ENCODE data around the gene NRL. TPM values are rescaled to one million over a fixed set of nuclear protein-coding genes. Genes with fewer than 3 reads are reported as not detected.
"Not testable (repeated sequence)": the region's sequence is repeated elsewhere in the genome, so short reads cannot be mapped to it uniquely, and the experiment has no call there.

Gene NRL
- total RNA-seq, 1 experiment from 2014 or later = 2.3 TPM

DNA sequence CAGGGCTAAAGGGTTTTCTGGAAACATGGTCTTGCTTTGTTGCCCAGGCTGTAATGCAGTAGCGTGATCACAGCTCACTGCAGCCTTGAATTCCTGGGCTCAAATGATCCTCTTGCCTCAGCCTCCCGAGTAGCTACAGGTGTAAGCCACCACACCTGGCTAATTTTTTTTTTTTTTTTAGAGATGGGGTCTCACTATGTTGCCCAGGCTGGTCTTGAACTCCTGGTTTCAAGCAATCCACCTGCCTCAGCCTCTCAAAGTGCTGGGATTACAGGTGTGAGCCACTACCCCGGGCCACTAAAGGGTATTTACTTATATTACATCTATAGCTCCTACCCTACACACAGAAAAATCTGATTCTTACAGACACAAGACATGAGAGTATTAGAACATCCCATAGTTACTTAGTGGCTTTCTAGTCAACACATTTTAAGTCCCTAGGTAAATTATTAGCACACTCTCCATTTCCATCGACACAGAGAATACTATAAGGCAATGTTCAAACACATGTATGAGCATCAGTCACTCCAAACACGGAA lies 6.3 kb downstream of the NRL start:
- Histone ChIP-seq H3K27me3 (ENCODE audit: insufficient read depth, low read depth) (no peaks in the 10 kb centered on the region), H3K4me2 (no peak overlapping the region), H3K27ac (no peak overlapping the region), H3K36me3 (ENCODE audit: low read depth) (no peaks in the 10 kb centered on the region), H4K20me1 (ENCODE audit: insufficient read depth) (no peaks in the 10 kb centered on the region), H3F3A (ENCODE audit: insufficient read depth, low read depth) (peaks cover 14% of the 10 kb centered on the region), H3K4me1 (replicated peaks; ENCODE audit: insufficient read depth) (peaks cover 21% of the 10 kb centered on the region), H3K9me2 (ENCODE audit: insufficient read depth) (no peaks in the 10 kb centered on the region), H2AFZ (no peak overlapping the region), H3K9me3 (ENCODE audit: insufficient read depth, low read depth) (no peaks in the 10 kb centered on the region), H3K4me3 (no peak overlapping the region), H3K79me2 (ENCODE audit: low read depth) (no peaks in the 10 kb centered on the region)
- BruUV-seq (replicated peaks) = no TSS peak
- no peak for DNase-seq
- POLR2A ChIA-PET (ENCODE audit: unreplicated experiment) = interaction anchor here (0.6 to 0.7 kb wide), 2 partner anchors 14 to 27 kb away, joined by 3 to 4 read pairs; partner anchors contain the start of gene PSME1
- CTCF ChIA-PET = interaction anchor here (0.6 to 1.9 kb wide), 11 partner anchors 13 to 475 kb away, joined by 3 to 25 read pairs (median 4); partner anchors contain the start of genes IRF9, PCK2 and RNF31
- intact Hi-C loops (cut with micrococcal nuclease; ENCODE audit: unreplicated experiment) = loop anchor here (1.0 to 2.0 kb wide), 2 partner anchors 50 to 94 kb away; no protein-coding TSS in a partner anchor
- TF ChIP-seq, protein P1, sequence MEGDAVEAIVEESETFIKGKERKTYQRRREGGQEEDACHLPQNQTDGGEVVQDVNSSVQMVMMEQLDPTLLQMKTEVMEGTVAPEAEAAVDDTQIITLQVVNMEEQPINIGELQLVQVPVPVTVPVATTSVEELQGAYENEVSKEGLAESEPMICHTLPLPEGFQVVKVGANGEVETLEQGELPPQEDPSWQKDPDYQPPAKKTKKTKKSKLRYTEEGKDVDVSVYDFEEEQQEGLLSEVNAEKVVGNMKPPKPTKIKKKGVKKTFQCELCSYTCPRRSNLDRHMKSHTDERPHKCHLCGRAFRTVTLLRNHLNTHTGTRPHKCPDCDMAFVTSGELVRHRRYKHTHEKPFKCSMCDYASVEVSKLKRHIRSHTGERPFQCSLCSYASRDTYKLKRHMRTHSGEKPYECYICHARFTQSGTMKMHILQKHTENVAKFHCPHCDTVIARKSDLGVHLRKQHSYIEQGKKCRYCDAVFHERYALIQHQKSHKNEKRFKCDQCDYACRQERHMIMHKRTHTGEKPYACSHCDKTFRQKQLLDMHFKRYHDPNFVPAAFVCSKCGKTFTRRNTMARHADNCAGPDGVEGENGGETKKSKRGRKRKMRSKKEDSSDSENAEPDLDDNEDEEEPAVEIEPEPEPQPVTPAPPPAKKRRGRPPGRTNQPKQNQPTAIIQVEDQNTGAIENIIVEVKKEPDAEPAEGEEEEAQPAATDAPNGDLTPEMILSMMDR (conservative IDR thresholded peaks at IDR 0.05) = no peak
- no peak for TF ChIP-seq EZH2 (IDR thresholded peaks at IDR 0.05; ENCODE audit: low read depth)

DNA sequence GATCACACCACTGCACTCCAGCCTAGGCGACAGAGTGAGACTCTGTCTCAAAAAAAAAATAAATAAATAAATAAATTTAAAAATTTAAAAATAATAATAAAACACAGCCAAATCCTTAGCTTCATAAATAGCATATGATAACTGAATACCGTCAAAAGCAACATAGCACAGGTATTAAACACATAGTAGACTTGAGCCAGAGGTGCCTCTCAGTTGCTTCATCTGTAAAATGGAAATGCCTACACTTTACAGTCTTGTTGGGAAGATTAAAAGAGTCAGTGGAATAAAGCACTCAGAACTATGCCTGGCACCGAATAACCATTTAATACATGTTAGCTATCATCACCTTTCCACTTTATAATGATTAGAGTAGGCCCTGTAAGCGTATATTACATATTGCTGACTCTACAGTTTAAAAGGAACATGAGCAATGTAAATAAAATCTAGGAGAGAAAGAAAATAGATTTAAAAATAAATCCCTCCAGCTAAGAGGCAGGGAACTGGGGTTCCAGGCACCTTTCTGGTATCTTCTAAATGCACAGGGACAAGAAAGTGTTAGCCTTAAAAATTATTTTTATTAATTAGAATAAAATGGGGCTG lies 8.0 kb downstream of the NRL start:
- intact Hi-C loops (cut with micrococcal nuclease; ENCODE audit: unreplicated experiment) = no loop called here
- peaks cover 21% of the 10 kb centered on the region for H3K4me1 ChIP-seq (replicated peaks; ENCODE audit: insufficient read depth)
- H3K79me2 ChIP-seq (ENCODE audit: low read depth) = no peaks in the 10 kb centered on the region
- no peak overlapping the region for H3K27ac ChIP-seq
- H3K36me3 ChIP-seq (ENCODE audit: low read depth) = no peaks in the 10 kb centered on the region
- H3F3A ChIP-seq (ENCODE audit: insufficient read depth, low read depth) = peaks cover 11% of the 10 kb centered on the region
- BruUV-seq (replicated peaks) = no TSS peak
- no peaks in the 10 kb centered on the region for H4K20me1 ChIP-seq (ENCODE audit: insufficient read depth)
- H3K4me2 ChIP-seq = no peak overlapping the region
- ChIA-PET CTCF (no interaction called here), POLR2A (ENCODE audit: unreplicated experiment) (no interaction called here)
- no peak overlapping the region for H3K4me3 ChIP-seq
- no peaks in the 10 kb centered on the region for H3K9me3 ChIP-seq (ENCODE audit: insufficient read depth, low read depth)
- H3K27me3 ChIP-seq (ENCODE audit: insufficient read depth, low read depth) = no peaks in the 10 kb centered on the region
- H3K9me2 ChIP-seq (ENCODE audit: insufficient read depth) = no peaks in the 10 kb centered on the region
- no peak overlapping the region for H2AFZ ChIP-seq
- TF ChIP-seq, protein P1 (conservative IDR thresholded peaks at IDR 0.05) = no peak
- no peak for DNase-seq

DNA sequence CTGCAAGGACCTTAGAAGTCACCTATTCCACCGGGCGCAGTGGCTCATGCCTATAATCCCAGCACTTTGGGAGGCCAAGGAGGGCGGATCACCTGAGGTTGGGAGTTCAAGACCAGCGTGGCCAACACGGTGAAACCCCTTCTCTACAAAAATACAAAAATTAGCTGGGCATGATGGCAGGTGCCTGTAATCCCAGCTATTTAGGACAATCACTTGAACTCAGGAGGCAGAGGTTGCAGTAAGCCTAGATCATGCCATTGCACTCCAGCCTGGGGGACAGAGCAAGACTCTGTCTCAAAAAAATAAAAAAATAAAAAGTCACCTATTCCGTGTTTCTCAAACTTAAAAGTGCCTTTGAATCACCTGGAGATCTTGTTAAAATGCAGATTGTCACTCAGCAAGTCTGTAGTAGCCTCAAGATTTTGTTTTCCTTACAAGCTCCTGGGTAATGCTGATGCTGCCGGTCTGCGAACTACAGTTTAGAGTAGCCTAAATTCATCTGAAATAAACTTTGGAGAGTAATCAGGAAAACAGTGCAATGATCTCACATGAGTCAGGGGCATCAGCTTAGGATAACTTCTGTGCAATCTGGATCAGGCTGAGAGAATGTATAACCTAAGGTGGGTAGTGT lies 9.0 kb downstream of the NRL start:
- H3K79me2 ChIP-seq (ENCODE audit: low read depth); intact Hi-C loops (cut with micrococcal nuclease; ENCODE audit: unreplicated experiment); H3K9me2 ChIP-seq (ENCODE audit: insufficient read depth); H2AFZ ChIP-seq; H3K36me3 ChIP-seq (ENCODE audit: low read depth); H3K4me2 ChIP-seq; H3K4me3 ChIP-seq; H4K20me1 ChIP-seq (ENCODE audit: insufficient read depth); POLR2A ChIA-PET (ENCODE audit: unreplicated experiment); CTCF ChIA-PET; H3K9me3 ChIP-seq (ENCODE audit: insufficient read depth, low read depth); DNase-seq; BruUV-seq (replicated peaks); H3K27ac ChIP-seq; H3K27me3 ChIP-seq (ENCODE audit: insufficient read depth, low read depth): not testable (repeated sequence)
- H3K4me1 ChIP-seq (replicated peaks; ENCODE audit: insufficient read depth) = peaks cover 19% of the 10 kb centered on the region
- H3F3A ChIP-seq (ENCODE audit: insufficient read depth, low read depth) = peaks cover 11% of the 10 kb centered on the region

Data from PC-9 (cell line).